ENCODE results near the gene TRAPPC11. TPM values are rescaled to one million over a fixed set of nuclear protein-coding genes. Genes with fewer than 3 reads are reported as not detected.

The TRAPPC11 gene
- total and polyA plus RNA-seq, 2 donors (not counting 1 experiment from before 2014, with no cell fraction given): 36.4 to 46.6 TPM

- Histone ChIP-seq H2AFZ (ENCODE audit: low read length) (no peak overlapping the region), H3K36me3 (ENCODE audit: control insufficient read depth, insufficient read depth, low read length) (no peaks in the 10 kb centered on the region), H3K9ac (ENCODE audit: insufficient read depth, low read length) (no peak overlapping the region), H3K4me3 (replicated peaks in 1 of 4; ENCODE audit: control extremely low read depth in 1 of 4, insufficient read depth in 1 of 4, low read depth in 3 of 4, low read length in 4 of 4) (no peak overlapping the region), H3K4me2 (ENCODE audit: extremely low read depth, insufficient read depth, low read length) (no peak overlapping the region), H3K27me3 (ENCODE audit: control insufficient read depth, insufficient read depth, low read length) (no peaks in the 10 kb centered on the region), H3K9me3 (ENCODE audit: control insufficient read depth, insufficient read depth, low read depth, low read length) (no peaks in the 10 kb centered on the region), H4K20me1 (ENCODE audit: control insufficient read depth, extremely low read depth, insufficient read depth, low read length) (no peaks in the 10 kb centered on the region), H3K27ac (ENCODE audit: insufficient read depth, low read length) (no peak overlapping the region), H3K4me1 (ENCODE audit: control insufficient read depth, extremely low read depth, insufficient read depth, low read length) (no peaks in the 10 kb centered on the region), H3K79me2 (ENCODE audit: control insufficient read depth, insufficient read depth, low read length) (no peaks in the 10 kb centered on the region)
- no peak for DNase-seq (ENCODE audit: low read depth in 2 of 2)
- TF ChIP-seq EZH2 (IDR thresholded peaks at IDR 0.05; ENCODE audit: low read length, missing control alignments): no peak
- no peak for TF ChIP-seq CTCF (conservative IDR thresholded peaks at IDR 0.05 in 1 of 2, IDR thresholded peaks at IDR 0.05 in 1 of 2; ENCODE audit: low read depth in 1 of 2, low read length in 2 of 2)
Observed at GRCh38 chr4:183611210-183611830, 47.8 kb upstream of the TRAPPC11 start.

- H3K27me3 ChIP-seq (ENCODE audit: control insufficient read depth, insufficient read depth, low read length): no peaks in the 10 kb centered on the region
- H3K36me3 ChIP-seq (ENCODE audit: control insufficient read depth, insufficient read depth, low read length): no peaks in the 10 kb centered on the region
- no peaks in the 10 kb centered on the region for H4K20me1 ChIP-seq (ENCODE audit: control insufficient read depth, extremely low read depth, insufficient read depth, low read length)
- H3K4me1 ChIP-seq (ENCODE audit: control insufficient read depth, extremely low read depth, insufficient read depth, low read length): no peaks in the 10 kb centered on the region
- H3K79me2 ChIP-seq (ENCODE audit: control insufficient read depth, insufficient read depth, low read length): no peaks in the 10 kb centered on the region
- no peak overlapping the region for H3K4me2 ChIP-seq (ENCODE audit: extremely low read depth, insufficient read depth, low read length)
- H3K9me3 ChIP-seq (ENCODE audit: control insufficient read depth, insufficient read depth, low read depth, low read length): no peaks in the 10 kb centered on the region
- no peak overlapping the region for H2AFZ ChIP-seq (ENCODE audit: low read length)
- H3K27ac ChIP-seq (ENCODE audit: insufficient read depth, low read length): no peak overlapping the region
- no peak overlapping the region for H3K4me3 ChIP-seq (replicated peaks in 1 of 4; ENCODE audit: control extremely low read depth in 1 of 4, insufficient read depth in 1 of 4, low read depth in 3 of 4, low read length in 4 of 4)
- no peak for DNase-seq (ENCODE audit: low read depth in 2 of 2)
- no peak overlapping the region for H3K9ac ChIP-seq (ENCODE audit: insufficient read depth, low read length)
- TF ChIP-seq EZH2 (IDR thresholded peaks at IDR 0.05; ENCODE audit: low read length, missing control alignments): no peak
Observed at GRCh38 chr4:183612329-183613250, 46.5 kb upstream of the TRAPPC11 start.

- Histone ChIP-seq H3K9ac (ENCODE audit: insufficient read depth, low read length) (no peak overlapping the region), H3K4me2 (ENCODE audit: extremely low read depth, insufficient read depth, low read length) (no peak overlapping the region), H3K4me1 (ENCODE audit: control insufficient read depth, extremely low read depth, insufficient read depth, low read length) (no peaks in the 10 kb centered on the region), H3K27ac (ENCODE audit: insufficient read depth, low read length) (no peak overlapping the region), H3K27me3 (ENCODE audit: control insufficient read depth, insufficient read depth, low read length) (no peaks in the 10 kb centered on the region), H3K4me3 (replicated peaks in 1 of 4; ENCODE audit: control extremely low read depth in 1 of 4, insufficient read depth in 1 of 4, low read depth in 3 of 4, low read length in 4 of 4) (no peak overlapping the region), H3K36me3 (ENCODE audit: control insufficient read depth, insufficient read depth, low read length) (no peaks in the 10 kb centered on the region), H2AFZ (ENCODE audit: low read length) (no peak overlapping the region), H3K9me3 (ENCODE audit: control insufficient read depth, insufficient read depth, low read depth, low read length) (no peaks in the 10 kb centered on the region), H3K79me2 (ENCODE audit: control insufficient read depth, insufficient read depth, low read length) (no peaks in the 10 kb centered on the region), H4K20me1 (ENCODE audit: control insufficient read depth, extremely low read depth, insufficient read depth, low read length) (no peaks in the 10 kb centered on the region)
- DNase-seq (ENCODE audit: low read depth in 2 of 2): no peak
- TF ChIP-seq CTCF (conservative IDR thresholded peaks at IDR 0.05 in 1 of 2, IDR thresholded peaks at IDR 0.05 in 1 of 2; ENCODE audit: low read depth in 1 of 2, low read length in 2 of 2) (no peak), EZH2 (IDR thresholded peaks at IDR 0.05; ENCODE audit: low read length, missing control alignments) (no peak)
Observed at GRCh38 chr4:183617075-183617474, 42.0 kb upstream of the TRAPPC11 start.

Measured in fibroblast of lung (primary cell).